ENCODE results near the gene BTBD9. TPM values are rescaled to one million over a fixed set of nuclear protein-coding genes. Genes with fewer than 3 reads are reported as not detected.

Gene BTBD9
- total and polyA plus RNA-seq, 2 of the 13 experiments (the other 11 are each of a cell fraction or from before 2014, with no cell fraction given) = 1.2 to 3.0 TPM

- no peak overlapping the region for H3K9ac ChIP-seq (ENCODE audit: insufficient read depth, low read depth, low read length)
- H3K36me3 ChIP-seq (replicated peaks in 1 of 2; ENCODE audit: control insufficient read depth in 1 of 2, insufficient read depth in 2 of 2, low read length in 2 of 2) = no peaks in the 10 kb centered on the region
- no peaks in the 10 kb centered on the region for H4K20me1 ChIP-seq (ENCODE audit: insufficient read depth, low read length)
- ATAC-seq (no peak), DNase-seq (ENCODE audit: low spot score) (no peak), FAIRE-seq (no peak)
- H3K4me3 ChIP-seq (replicated peaks in 1 of 3; ENCODE audit: insufficient read depth in 1 of 3, low read depth in 2 of 3, low read length in 3 of 3) = no peak overlapping the region
- H3K4me1 ChIP-seq (ENCODE audit: insufficient read depth, low read length) = no peaks in the 10 kb centered on the region
- H3K9me3 ChIP-seq (ENCODE audit: low read length) = no peaks in the 10 kb centered on the region
- POLR2A ChIA-PET = no interaction called here
- in situ Hi-C loops (cut with HindIII; ENCODE audit: extremely low pct_ligation_motif_present, low pct_unique_long_range_greater_than_20kb) (no loop called here), intact Hi-C loops (cut with micrococcal nuclease; ENCODE audit: unreplicated experiment) (no loop called here)
- WGBS (ENCODE audit: low lambda C conversion rate) = 40% methylated on average over 6 of the region's 6 CpGs
- no peaks in the 10 kb centered on the region for H3K79me2 ChIP-seq (ENCODE audit: insufficient read depth, low read length)
- H3K27ac ChIP-seq (ENCODE audit: extremely low read length, insufficient read depth, low read length) = no peak overlapping the region
- no peak overlapping the region for H3K4me2 ChIP-seq (ENCODE audit: low read depth, low read length)
- CTCF ChIA-PET (ENCODE audit: low intra/inter-chr PET ratio, low total read pairs) = no interaction called here
- H3K27me3 ChIP-seq (ENCODE audit: control insufficient read depth in 1 of 2, insufficient read depth in 2 of 2, low read length in 2 of 2) = no peaks in the 10 kb centered on the region
- no peak overlapping the region for H2AFZ ChIP-seq (ENCODE audit: low read length)
- BruUV-seq (replicated peaks) = no TSS peak
- TF ChIP-seq MAFK (conservative IDR thresholded peaks at IDR 0.05 in 1 of 2, IDR thresholded peaks at IDR 0.05 in 1 of 2; ENCODE audit: low read length in 2 of 2) (peak; percentile 35 to 47; a peak in 2 of 4 replicates), ZNF709 (CRISPR knock-in tag; IDR thresholded peaks at IDR 0.05) (no peak), ZNF280D (CRISPR knock-in tag; IDR thresholded peaks at IDR 0.05) (no peak)
Observed at GRCh38 chr6:38320843-38321242, 318.9 kb downstream of the BTBD9 start.

- no peaks in the 10 kb centered on the region for H3K9me3 ChIP-seq (ENCODE audit: low read length)
- POLR2A ChIA-PET = no interaction called here
- H3K27ac ChIP-seq (ENCODE audit: extremely low read length, insufficient read depth, low read length) = no peak overlapping the region
- no peak overlapping the region for H2AFZ ChIP-seq (ENCODE audit: low read length)
- no peaks in the 10 kb centered on the region for H3K27me3 ChIP-seq (ENCODE audit: control insufficient read depth in 1 of 2, insufficient read depth in 2 of 2, low read length in 2 of 2)
- no peak overlapping the region for H3K4me2 ChIP-seq (ENCODE audit: low read depth, low read length)
- no peak for TF ChIP-seq PRDM4 (CRISPR knock-in tag; IDR thresholded peaks at IDR 0.05; ENCODE audit: borderline replicate concordance)
- no peak for TF ChIP-seq ZBTB38 (CRISPR knock-in tag; IDR thresholded peaks at IDR 0.05)
- TF ChIP-seq CCDC6 (CRISPR knock-in tag; IDR thresholded peaks at IDR 0.05) = no peak
- in situ Hi-C loops (cut with HindIII; ENCODE audit: extremely low pct_ligation_motif_present, low pct_unique_long_range_greater_than_20kb) (no loop called here), intact Hi-C loops (cut with micrococcal nuclease; ENCODE audit: unreplicated experiment) (no loop called here)
- CTCF ChIA-PET (ENCODE audit: low intra/inter-chr PET ratio, low total read pairs) = no interaction called here
- no peak overlapping the region for H3K9ac ChIP-seq (ENCODE audit: insufficient read depth, low read depth, low read length)
- no peak overlapping the region for H3K4me3 ChIP-seq (replicated peaks in 1 of 3; ENCODE audit: insufficient read depth in 1 of 3, low read depth in 2 of 3, low read length in 3 of 3)
- H4K20me1 ChIP-seq (ENCODE audit: insufficient read depth, low read length) = no peaks in the 10 kb centered on the region
- FAIRE-seq (no peak), ATAC-seq (no peak), DNase-seq (ENCODE audit: low spot score) (no peak)
- 25% methylated on average over 3 of the region's 3 CpGs for WGBS (ENCODE audit: low lambda C conversion rate)
- no peaks in the 10 kb centered on the region for H3K79me2 ChIP-seq (ENCODE audit: insufficient read depth, low read length)
- no peaks in the 10 kb centered on the region for H3K36me3 ChIP-seq (replicated peaks in 1 of 2; ENCODE audit: control insufficient read depth in 1 of 2, insufficient read depth in 2 of 2, low read length in 2 of 2)
- BruUV-seq (replicated peaks) = no TSS peak
- H3K4me1 ChIP-seq (ENCODE audit: insufficient read depth, low read length) = no peaks in the 10 kb centered on the region
Observed at GRCh38 chr6:38320358-38320757, 319.4 kb downstream of the BTBD9 start.
